Body of pancreas (tissue), 4 donors: ENCODE data around the gene UBE2J1.

ENCODE experiments used
- CTCF ChIP-seq, 7 experiments: fragments of 450-650 bp in 4 of 7; fragments of 200-600 bp in 3 of 7; sonication (generic) in 3 of 7; IDR thresholded peaks; one replicate each; pipeline ENCODE4 v1.5.1; 2016 to 2019; ENCODE audit warnings: antibody characterized with exemption in 7 of 7
- POLR2A ChIP-seq, 3 donors: fragments of 450-650 bp; IDR thresholded peaks; one replicate each; pipeline ENCODE4 v1.6.1; 2016; ENCODE audit warnings: antibody characterized with exemption in 3 of 3, mild to moderate bottlenecking in 2 of 3

- no peak for TF ChIP-seq CTCF (IDR thresholded peaks at IDR 0.05)
- no peak for TF ChIP-seq POLR2A (IDR thresholded peaks at IDR 0.05)
Observed at GRCh38 chr6:89284081-89284480, 68.4 kb downstream of the UBE2J1 start.
